Stomach (tissue), 4 donors: ENCODE data around the gene GRAMD2B.

Experiments
- CTCF ChIP-seq, 7 experiments: fragments of 450-650 bp in 4 of 7; fragments of 200-600 bp in 3 of 7; sonication (generic) in 3 of 7; IDR thresholded peaks; one replicate each; pipeline ENCODE4 v1.5.1; 2016 to 2019; ENCODE audit warnings: antibody characterized with exemption in 7 of 7, control low read depth in 2 of 7, mild to moderate bottlenecking in 1 of 7
- POLR2A ChIP-seq, 4 donors: fragments of 450-650 bp; IDR thresholded peaks; one replicate each; pipeline ENCODE4 v1.6.1; 2016; ENCODE audit warnings: antibody characterized with exemption in 4 of 4, control low read depth in 2 of 4, mild to moderate bottlenecking in 1 of 4, moderate library complexity in 1 of 4
- POLR2AphosphoS5 ChIP-seq, 3 donors: sonication (generic); formaldehyde crosslinking; IDR thresholded peaks; one replicate each; pipeline ENCODE4 v1.6.1; 2016; ENCODE audit warnings: antibody characterized with exemption in 3 of 3

- TF ChIP-seq CTCF (IDR thresholded peaks at IDR 0.05) (no peak), POLR2A (IDR thresholded peaks at IDR 0.05) (no peak), POLR2AphosphoS5 (IDR thresholded peaks at IDR 0.05) (no peak)
Observed at GRCh38 chr5:126520593-126520953, 97.4 kb downstream of the GRAMD2B start.
